HG03558 (cell line): ENCODE results near the gene S100A7.
"Not testable (repeated sequence)": the region's sequence is repeated elsewhere in the genome, so short reads cannot be mapped to it uniquely, and the experiment has no call there.

Experiments
- ATAC-seq: cut with Tn5 transposase; IDR thresholded peaks from one replicate; pipeline ENCODE4 v1.9.1; 2021; ENCODE audit warnings: moderate number of reproducible peaks; ENCODE audit not compliant: unreplicated experiment; ENCODE audit errors: extremely low read depth

The S100A7 gene

GRCh38 chr1:153432874-153433681 is 27.4 kb downstream of the S100A7 start:
- no peak for ATAC-seq

GRCh38 chr1:153431928-153432327 is 28.5 kb downstream of the S100A7 start:
- no peak for ATAC-seq

DNA sequence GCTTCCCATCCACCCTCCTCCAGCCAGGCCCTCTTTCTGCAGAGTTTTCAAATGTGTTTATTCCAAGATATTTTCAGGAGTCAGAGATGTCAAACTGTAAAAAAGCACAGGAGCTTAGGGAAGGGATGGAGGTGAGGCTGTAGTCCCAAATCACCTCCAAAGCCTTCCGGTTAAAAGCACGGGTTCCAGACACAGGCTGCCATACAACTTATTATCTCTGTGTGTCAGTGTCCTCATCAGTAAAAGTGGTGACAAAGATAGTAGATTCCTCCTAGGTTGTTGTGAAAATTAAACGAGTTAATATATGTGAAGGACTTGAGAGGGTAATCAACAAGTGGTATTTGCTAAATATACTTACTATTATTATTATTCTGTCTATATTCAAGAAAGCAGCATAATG is 29.0 kb downstream of the S100A7 start:
- ATAC-seq: no peak

- ATAC-seq: no peak
Observed at GRCh38 chr1:153431002-153431401, 29.4 kb downstream of the S100A7 start.

- no peak for ATAC-seq
Observed at GRCh38 chr1:153430561-153430960, 29.9 kb downstream of the S100A7 start.

GRCh38 chr1:153430166-153430553 is 30.3 kb downstream of the S100A7 start:
- no peak for ATAC-seq

- ATAC-seq: no peak
Observed at GRCh38 chr1:153429266-153430165, 30.9 kb downstream of the S100A7 start.

DNA sequence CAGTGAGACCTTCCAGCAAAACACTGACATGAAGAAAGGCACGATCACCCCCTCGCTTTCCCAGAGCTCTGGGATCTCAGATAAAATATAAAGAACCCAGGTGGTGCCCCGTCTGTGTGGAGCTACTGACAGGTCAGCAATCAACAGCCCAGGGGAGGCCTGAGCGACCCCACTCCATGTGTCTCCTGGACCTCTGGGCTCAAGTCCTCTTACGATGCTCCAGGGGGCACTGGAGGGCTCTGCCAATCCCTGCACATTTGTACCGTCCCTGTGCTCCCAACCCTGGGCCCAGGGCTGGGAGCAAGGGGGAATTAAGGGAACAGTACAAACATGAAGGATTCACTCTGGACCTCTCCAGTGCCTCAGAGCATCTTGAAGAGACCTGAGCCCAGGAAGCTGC is 31.7 kb downstream of the S100A7 start:
- no peak for ATAC-seq

DNA sequence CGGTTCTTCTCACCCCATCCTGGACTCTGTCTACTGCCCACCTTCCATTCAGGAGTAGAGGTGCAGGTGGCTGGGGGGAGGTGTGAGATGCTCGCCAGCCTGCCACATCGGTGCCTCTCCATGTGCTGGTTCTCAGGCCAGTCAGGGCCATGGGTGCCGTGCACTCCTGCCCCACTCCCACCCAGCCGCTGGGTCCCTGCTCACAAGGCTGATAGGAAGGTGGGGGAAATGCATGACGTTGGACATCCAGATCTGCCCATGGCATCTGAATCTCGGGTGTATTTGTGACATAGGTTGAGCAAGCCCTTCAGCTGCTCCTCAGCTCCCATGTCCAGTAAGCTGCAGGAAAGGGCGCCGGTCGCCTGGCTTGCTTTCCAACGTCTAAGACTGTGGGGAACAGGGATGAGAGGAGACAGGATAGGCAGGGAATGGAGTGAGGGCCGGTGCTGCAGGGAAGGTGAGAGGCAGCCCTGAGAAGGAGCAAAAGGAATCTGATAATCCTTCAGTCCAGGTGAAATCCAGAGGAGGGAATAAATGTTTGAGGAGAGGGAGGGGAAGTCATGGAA is 32.3 kb downstream of the S100A7 start:
- ATAC-seq: no peak

DNA sequence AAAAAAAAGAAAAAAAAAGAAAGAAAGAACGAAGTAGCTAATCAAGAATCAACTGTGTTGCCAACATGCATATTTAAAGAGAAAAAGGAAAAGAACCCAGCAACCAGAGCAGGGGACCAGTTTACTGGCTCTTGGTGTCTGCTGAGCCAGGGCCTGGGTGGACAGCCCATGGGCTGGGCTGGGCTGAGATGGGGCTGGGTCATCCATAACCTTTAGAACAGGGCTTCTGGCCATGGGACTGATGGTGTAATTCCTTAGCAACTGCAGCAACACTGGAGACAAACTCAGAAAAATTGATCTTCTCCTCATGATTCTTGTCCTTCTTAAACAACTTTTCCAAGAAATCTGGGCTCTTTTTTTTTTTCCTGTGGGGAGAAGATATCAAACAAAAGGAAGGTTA is 33.6 kb downstream of the S100A7 start:
- ATAC-seq: no peak

DNA sequence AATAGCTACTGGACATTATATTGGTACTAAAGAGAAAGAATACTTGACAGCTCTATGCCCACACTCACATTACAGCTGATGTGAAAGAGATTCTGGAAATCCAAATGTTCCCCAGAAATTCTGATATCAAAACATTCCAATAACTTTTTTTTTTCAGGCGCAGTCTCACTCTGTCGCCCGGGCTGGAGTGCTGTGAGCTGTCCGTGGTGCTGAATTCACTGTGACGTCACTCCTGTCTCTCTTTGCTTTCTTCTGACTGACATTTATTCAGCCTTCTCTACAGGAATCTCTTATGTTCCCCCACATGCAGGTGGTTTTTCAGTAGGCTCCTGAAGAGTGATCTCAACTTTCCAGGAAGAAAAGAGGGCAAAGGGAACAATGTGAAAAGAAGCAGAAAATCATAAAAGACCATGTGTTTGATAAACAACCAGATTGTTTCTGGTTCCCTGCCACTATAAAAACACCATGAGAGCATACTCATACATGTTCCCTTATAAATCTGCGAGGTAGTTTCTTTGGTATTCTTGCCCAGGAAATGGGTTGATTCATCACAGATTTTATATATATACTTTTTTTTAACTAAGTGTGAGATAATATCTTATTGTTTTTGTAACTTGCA is 37.9 kb downstream of the S100A7 start:
- no peak for ATAC-seq

DNA sequence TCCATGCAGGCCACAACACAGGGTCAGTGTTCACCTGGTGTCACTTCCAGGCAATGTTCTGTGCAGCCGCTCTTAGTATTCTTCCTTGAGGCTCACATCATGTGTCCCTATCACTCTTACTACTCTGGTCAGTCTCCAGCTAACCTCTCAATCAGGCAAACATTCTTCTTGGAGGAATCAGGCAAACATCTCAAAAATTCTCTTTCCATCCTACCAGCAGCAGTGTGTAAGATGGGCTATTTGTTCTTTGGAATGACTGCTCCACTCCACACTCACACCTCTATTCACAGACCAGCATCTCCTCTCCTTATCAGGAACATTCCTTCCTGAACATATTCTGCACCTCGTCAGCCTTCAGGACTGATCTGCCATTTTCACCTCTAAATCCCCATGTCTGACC is 40.1 kb downstream of the S100A7 start:
- ATAC-seq: no peak

DNA sequence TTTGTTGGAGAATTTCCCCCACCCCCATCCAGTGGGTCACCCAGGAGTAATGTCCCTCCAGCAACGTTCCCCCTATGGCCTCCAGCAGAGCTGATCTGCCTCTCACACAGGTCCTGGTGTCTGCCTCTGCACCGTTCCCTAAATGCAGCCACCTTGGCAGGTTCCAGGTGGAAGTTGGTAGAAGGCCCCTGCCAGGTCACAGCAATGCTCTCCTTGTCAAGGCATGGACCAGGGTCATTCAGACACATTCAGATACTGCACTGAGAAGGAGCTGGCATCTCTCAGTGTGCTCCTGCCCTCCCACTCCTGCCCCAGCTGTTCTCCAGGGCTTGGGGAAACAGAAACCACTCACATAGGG is 41.0 kb downstream of the S100A7 start:
- not testable (repeated sequence) for ATAC-seq

GRCh38 chr1:153418758-153419435 is 41.6 kb downstream of the S100A7 start:
- not testable (repeated sequence) for ATAC-seq

- no peak for ATAC-seq
Observed at GRCh38 chr1:153417136-153417888, 43.1 kb downstream of the S100A7 start.

- ATAC-seq: no peak
Observed at GRCh38 chr1:153415850-153416570, 44.4 kb downstream of the S100A7 start, which contains the start of gene S100A7A. Gene S100A7A, plus strand, starts transcription at chr1:153416520. Its CDS starts 1,563 bp downstream, at chr1:153418083.

DNA sequence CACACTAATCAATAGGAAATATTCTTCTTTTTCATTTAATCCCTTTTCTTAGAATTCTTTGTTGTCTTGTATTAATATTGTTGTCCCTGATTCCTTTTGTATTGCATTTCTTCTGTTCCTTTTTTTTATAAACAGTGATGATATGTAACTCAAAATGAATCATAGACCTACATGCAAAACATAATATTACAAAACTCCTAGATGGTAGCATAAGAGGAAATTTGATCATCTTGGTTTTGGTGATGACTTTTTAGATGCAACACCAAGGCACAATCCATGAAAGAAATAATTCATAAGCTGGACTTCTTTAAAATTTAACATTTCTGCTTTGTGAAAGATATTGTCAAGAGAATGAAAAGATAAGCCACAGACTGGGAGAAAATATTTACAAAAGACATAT is 46.5 kb downstream of the S100A7 start:
- not testable (repeated sequence) for ATAC-seq
